Activated CD8-positive, alpha-beta memory T cell treated with anti-CD3 and anti-CD28 coated beads for 4 hours (primary cell): Measurements from ENCODE around the gene ETS2.

Experiments
- DNase-seq, 2 donors: peaks; one replicate each; pipeline ENCODE4 v3.0.0-alpha.2; 2020; ENCODE audit warnings: low read depth in 2 of 2

ETS2 gene

GRCh38 chr21:38861989-38862683 lies 56.4 kb downstream of the ETS2 start:
- no peak for DNase-seq

GRCh38 chr21:38863291-38863690 lies 57.6 kb downstream of the ETS2 start:
- no peak for DNase-seq

- DNase-seq, result no peak
These were observed 58.2 kb downstream of the ETS2 start for GRCh38 chr21:38863843-38864363.

GRCh38 chr21:38864964-38865363 lies 59.2 kb downstream of the ETS2 start:
- no peak for DNase-seq

- DNase-seq, result no peak
These were observed 63.5 kb downstream of the ETS2 start for GRCh38 chr21:38869196-38869595.

GRCh38 chr21:38869946-38870345 lies 64.2 kb downstream of the ETS2 start:
- DNase-seq, result no peak
